Mesodermal cell (in vitro differentiated cells): ENCODE data around the gene C6orf89.

Source experiments
- H3K27ac ChIP-seq: 2 replicates; pipeline ENCODE4 v1.7.0; 2013; ENCODE audit warnings: mild to moderate bottlenecking, low read depth, low read length, moderate library complexity; ENCODE audit not compliant: severe bottlenecking
- H3K36me3 ChIP-seq: 2 replicates; pipeline ENCODE4 v1.7.1; 2013; ENCODE audit warnings: mild to moderate bottlenecking, low read length, moderate library complexity; ENCODE audit not compliant: control insufficient read depth, insufficient read depth
- H3K4me1 ChIP-seq: one replicate; pipeline ENCODE4 v1.7.1; 2013; ENCODE audit warnings: mild to moderate bottlenecking, low read length; ENCODE audit not compliant: insufficient read depth, control insufficient read depth, poor library complexity, severe bottlenecking
- H3K4me3 ChIP-seq: 2 replicates; pipeline ENCODE4 v1.7.0; 2013; ENCODE audit warnings: low read length, control low read depth, mild to moderate bottlenecking; ENCODE audit not compliant: insufficient read depth, poor library complexity, severe bottlenecking; ENCODE audit errors: extremely low read depth
- H3K9me3 ChIP-seq: 2 replicates; pipeline ENCODE4 v1.7.1; 2013; ENCODE audit warnings: mild to moderate bottlenecking, low read length, moderate library complexity; ENCODE audit not compliant: control insufficient read depth
- WGBS, 2 experiments: methylation state at CpG; one replicate each; pipeline ENCODE4 v1.1.5; 2013; ENCODE audit warnings: missing lambda C conversion rate in 2 of 2; ENCODE audit not compliant: insufficient coverage in 2 of 2; 5-methylcytosine and 5-hydroxymethylcytosine counted together

Gene C6orf89

DNA sequence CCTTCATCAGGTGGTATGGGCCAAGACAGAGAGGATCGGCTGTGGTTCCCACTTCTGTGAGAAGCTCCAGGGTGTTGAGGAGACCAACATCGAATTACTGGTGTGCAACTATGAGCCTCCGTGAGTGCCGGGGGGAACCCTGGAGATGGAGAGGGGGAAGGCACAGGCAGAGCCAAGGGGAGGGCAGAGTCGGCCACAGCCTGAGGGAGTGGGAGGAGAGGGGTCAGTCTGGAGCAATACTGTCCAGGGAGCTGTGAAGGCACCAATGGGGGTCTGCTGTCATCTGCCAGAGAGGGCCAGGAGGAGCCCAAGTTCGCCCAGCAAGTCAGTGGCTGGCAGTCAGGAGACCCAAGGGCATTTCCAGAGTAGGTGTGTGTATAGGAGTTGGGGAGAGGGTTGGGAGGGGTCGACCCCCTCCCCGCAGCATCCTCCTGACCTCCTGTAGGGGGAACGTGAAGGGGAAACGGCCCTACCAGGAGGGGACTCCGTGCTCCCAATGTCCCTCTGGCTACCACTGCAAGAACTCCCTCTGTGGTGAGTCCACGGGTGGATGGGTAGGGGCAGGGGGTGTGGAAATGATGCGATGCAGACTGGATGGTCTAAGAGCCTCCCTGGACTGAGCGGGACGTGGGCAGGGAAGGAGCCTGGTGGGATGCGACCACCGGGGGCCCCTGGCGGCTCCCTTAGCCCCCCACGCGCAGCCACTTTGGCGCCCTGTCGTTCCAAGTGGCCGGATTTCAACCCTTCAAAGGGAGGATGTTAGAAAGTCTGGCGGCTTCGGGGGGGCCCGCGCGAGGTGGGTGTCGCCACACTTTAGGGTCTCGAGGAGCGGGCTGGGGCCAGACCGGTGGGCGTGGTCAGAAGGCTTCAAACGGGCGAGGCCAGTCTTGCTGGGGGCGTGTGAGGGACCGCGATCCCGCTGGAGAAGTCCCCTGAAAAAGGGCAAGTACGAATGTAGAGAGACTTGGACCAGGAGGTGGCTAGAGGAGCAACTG, 76.0 kb downstream of the C6orf89 start:
- H3K4me3 ChIP-seq, result no peak overlapping the region
- H3K27ac ChIP-seq, result no peak overlapping the region
- whole genome bisulfite sequencing, 2 experiments, result 90 to 93% methylated on average over 33 to 35 of the region's 40 CpGs
- H3K4me1 ChIP-seq, result peaks cover 13% of the 10 kb centered on the region
- H3K9me3 ChIP-seq, result no peaks in the 10 kb centered on the region
- peaks cover 8% of the 10 kb centered on the region for H3K36me3 ChIP-seq

DNA sequence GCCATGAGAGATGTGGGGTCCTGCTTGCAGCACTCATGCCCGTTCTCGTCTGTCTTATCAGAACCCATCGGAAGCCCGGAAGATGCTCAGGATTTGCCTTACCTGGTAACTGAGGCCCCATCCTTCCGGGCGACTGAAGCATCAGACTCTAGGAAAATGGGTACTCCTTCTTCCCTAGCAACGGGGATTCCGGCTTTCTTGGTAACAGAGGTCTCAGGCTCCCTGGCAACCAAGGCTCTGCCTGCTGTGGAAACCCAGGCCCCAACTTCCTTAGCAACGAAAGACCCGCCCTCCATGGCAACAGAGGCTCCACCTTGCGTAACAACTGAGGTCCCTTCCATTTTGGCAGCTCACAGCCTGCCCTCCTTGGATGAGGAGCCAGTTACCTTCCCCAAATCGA, 77.1 kb downstream of the C6orf89 start:
- WGBS, 2 experiments, result 60 to 67% methylated on average over 12 of the region's 12 CpGs
- peaks cover 19% of the 10 kb centered on the region for H3K36me3 ChIP-seq
- H3K4me3 ChIP-seq, result no peak overlapping the region
- peaks cover 13% of the 10 kb centered on the region for H3K4me1 ChIP-seq
- no peak overlapping the region for H3K27ac ChIP-seq
- no peaks in the 10 kb centered on the region for H3K9me3 ChIP-seq

DNA sequence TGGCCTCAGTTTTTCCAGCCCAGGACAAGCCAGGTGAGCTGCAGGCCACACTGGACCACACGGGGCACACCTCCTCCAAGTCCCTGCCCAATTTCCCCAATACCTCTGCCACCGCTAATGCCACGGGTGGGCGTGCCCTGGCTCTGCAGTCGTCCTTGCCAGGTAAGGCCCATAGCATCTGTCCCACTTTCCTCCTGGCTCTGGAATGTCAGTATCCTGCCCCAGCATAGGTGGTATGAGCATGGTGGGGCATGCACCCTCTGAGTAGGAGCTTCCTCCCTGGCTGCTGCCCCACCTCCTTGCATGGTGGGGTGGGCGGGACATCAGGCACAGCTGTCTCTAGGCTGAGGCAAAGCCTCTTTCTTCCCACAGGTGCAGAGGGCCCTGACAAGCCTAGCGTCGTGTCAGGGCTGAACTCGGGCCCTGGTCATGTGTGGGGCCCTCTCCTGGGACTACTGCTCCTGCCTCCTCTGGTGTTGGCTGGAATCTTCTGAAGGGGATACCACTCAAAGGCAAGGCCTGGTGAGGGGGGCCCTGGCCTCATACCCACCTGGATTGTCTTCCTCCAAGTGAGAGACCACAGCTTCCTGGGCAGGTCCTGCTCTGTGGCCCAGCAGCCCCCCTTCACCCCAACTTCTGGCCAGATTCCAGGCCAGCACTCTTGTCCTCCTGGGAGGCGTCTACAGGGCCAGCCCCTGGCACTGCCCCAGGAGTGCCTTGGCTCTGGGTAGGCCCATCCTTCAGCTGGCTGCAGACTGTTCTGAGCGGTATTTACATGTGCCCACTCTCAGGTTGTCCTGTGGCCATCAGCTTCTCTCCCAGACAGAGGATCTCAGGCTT, 77.9 kb downstream of the C6orf89 start:
- no peak overlapping the region for H3K4me3 ChIP-seq
- H3K27ac ChIP-seq, result no peak overlapping the region
- peaks cover 27% of the 10 kb centered on the region for H3K36me3 ChIP-seq
- no peaks in the 10 kb centered on the region for H3K9me3 ChIP-seq
- H3K4me1 ChIP-seq, result peaks cover 13% of the 10 kb centered on the region
- WGBS, 2 experiments, result 88 to 91% methylated on average over 8 of the region's 11 CpGs

DNA sequence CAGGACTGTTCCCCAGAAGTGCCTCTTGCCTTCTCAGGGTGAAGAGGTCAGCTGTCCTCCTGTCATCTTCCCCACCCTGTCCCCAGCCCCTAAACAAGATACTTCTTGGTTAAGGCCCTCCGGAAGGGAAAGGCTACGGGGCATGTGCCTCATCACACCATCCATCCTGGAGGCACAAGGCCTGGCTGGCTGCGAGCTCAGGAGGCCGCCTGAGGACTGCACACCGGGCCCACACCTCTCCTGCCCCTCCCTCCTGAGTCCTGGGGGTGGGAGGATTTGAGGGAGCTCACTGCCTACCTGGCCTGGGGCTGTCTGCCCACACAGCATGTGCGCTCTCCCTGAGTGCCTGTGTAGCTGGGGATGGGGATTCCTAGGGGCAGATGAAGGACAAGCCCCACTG, 78.6 kb downstream of the C6orf89 start:
- Histone ChIP-seq H3K9me3 (no peaks in the 10 kb centered on the region), H3K4me1 (peaks cover 13% of the 10 kb centered on the region), H3K4me3 (no peak overlapping the region), H3K27ac (no peak overlapping the region), H3K36me3 (peaks cover 34% of the 10 kb centered on the region)
- WGBS, 2 experiments, result 93 to 100% methylated on average over 1 to 3 of the region's 6 CpGs

DNA sequence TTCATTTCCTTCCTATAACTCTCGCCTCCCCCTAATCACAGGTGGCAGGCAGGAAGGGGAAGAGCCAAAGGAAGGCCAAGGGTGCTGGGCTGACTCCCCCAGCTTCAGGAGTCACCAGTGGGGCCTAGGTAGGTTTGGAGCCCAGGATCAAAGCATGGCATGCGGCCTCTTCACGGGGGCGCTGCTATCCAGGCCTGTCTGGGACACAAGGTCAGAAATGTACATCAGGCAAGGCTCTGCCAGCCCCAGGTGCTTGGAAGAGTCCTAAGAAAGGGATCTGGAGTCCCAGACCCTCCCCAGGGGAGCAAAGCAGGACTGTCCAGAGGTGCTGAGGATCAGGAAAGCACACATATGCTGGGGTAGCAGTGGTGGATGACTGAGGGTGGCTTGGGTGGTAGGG, 79.2 kb downstream of the C6orf89 start:
- 93 to 96% methylated on average over 3 of the region's 4 CpGs for WGBS, 2 experiments
- Histone ChIP-seq H3K27ac (no peak overlapping the region), H3K4me3 (no peak overlapping the region), H3K4me1 (peaks cover 11% of the 10 kb centered on the region), H3K9me3 (no peaks in the 10 kb centered on the region), H3K36me3 (peaks cover 39% of the 10 kb centered on the region)

DNA sequence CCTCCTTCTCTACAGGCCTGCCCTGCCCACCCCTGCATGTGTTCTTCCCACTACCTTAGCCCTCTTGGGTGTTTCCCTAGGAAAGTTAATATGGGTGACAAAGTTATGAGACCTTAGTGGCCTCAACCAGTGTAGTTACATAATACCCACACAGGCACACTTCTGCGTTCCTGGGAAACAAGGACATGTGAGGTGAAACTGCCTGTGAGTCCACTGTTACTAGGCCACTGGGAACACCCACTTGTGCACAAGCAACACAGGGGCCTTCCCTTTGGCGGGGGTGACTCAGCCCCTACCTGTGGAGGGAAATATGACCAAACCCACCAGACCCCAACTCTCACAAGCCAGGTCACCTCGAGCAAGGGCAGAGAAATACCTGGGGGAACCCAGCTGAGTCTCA, 81.5 kb downstream of the C6orf89 start:
- Histone ChIP-seq H3K27ac (no peak overlapping the region), H3K4me3 (no peak overlapping the region), H3K9me3 (no peaks in the 10 kb centered on the region), H3K4me1 (no peaks in the 10 kb centered on the region), H3K36me3 (peaks cover 63% of the 10 kb centered on the region)
- 100% methylated on average over 2 of the region's 3 CpGs; no CpG with 5 or more reads in 1 of the 2 experiments for WGBS, 2 experiments

DNA sequence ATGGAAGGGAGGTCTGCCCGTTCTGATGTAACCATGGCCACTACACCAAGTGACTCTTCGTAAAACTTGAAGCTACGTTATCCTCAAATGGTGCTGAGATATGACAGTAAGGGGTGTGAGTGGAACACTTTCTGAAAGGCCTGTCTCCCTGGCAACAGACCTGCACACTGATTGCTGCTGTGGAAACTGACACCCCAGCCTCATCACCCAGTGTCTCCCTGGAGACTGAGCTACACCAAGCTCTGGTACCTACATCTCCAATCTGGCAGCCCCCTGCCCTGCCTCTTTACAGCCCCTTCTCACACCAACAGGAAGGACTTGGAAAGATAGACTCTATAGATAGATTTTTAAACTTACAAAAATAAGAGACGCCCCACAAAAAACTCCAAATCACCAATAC, 82.0 kb downstream of the C6orf89 start:
- H3K4me1 ChIP-seq, result no peaks in the 10 kb centered on the region
- 84 to 93% methylated on average over 3 of the region's 4 CpGs for WGBS, 2 experiments
- peaks cover 68% of the 10 kb centered on the region for H3K36me3 ChIP-seq
- H3K9me3 ChIP-seq, result no peaks in the 10 kb centered on the region
- no peak overlapping the region for H3K4me3 ChIP-seq
- H3K27ac ChIP-seq, result no peak overlapping the region

DNA sequence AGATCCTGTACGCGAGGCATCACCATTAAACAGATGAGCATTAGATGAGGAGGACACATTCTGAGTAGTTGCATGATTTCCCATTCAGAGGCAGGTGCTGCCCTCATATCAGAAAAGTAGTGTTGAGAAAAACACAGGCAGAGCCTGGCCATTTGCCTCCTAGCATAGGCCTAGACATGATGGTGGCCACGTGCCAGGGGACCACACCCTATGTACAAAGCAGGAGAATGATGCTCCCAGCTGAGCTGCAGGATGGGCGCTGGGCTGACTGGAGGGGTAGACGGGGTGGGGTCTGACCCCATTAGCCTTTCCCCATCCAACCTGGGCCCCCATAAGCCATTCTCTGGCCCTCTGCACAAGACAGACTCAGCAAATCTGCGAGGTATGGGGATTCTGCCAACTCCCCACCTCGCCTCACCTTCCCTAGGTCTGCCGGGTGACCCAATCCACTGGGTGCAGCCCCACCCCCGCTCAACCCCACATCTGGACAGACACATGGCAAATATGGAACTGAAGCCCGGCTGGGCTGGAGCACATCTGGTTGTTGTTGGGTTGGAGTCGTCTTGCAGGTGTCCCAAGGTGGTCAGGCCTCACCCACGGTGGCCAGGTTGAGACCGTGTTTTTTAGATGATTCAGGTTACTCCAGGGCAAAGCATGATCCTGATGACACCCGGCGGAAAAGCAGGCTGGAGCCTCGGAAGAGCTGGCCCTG, 82.7 kb downstream of the C6orf89 start:
- 98% methylated on average over 10 to 12 of the region's 16 CpGs for WGBS, 2 experiments
- Histone ChIP-seq H3K27ac (no peak overlapping the region), H3K4me3 (no peak overlapping the region), H3K4me1 (no peaks in the 10 kb centered on the region), H3K36me3 (peaks cover 74% of the 10 kb centered on the region), H3K9me3 (no peaks in the 10 kb centered on the region)

DNA sequence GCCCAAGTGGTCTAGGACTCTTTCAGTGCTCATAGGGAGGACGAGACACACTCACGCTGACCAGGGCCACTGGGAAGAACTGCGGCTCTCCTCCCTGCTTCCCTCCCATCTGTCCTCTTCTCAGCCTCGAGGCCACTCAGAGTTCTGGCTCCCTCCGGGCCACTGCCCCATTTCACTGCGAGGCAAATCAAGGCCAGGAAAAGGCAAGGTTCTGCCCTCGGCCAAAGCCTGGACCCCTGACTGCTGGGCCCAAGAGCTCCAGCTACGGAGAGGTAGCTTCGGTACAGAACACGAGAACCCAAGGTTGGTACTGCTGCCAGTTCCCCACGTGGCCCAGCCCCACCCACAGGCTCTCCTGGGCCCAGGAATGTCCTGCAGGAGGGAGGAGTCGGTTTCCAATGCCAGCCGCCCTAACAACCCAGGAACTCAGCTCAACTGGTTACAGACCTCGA, 83.5 kb downstream of the C6orf89 start:
- H3K27ac ChIP-seq, result no peak overlapping the region
- no peaks in the 10 kb centered on the region for H3K9me3 ChIP-seq
- WGBS, 2 experiments, result 95 to 96% methylated on average over 10 to 13 of the region's 14 CpGs
- H3K36me3 ChIP-seq, result peaks cover 83% of the 10 kb centered on the region
- H3K4me1 ChIP-seq, result no peaks in the 10 kb centered on the region
- H3K4me3 ChIP-seq, result no peak overlapping the region
